ENCODE results near the gene MCEMP1.

DNA sequence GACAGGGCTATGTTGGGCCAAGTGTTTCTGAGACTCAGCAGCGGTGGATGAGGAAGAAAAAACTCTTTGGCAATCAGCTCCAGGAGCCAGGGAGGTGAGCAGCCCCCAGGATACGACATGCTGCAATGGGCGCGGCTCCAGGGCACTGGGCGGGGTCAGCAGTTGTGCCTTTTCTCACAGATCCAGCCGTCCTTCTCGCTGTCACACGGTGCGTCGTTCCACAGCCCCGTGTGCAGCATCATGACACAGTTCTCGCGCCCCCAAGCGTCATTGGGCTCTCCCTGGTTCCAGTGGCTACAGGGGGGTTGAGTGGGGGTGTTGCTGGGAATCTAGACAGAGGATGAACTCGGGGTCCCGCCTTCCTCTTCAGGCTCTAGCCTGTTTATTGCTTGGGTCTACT is 52.3 kb downstream of the MCEMP1 start:
- no peak for TF ChIP-seq POLR2AphosphoS5 (IDR thresholded peaks at IDR 0.05; ENCODE audit: low read depth, low read length)
- no peak for TF ChIP-seq CTCF (IDR thresholded peaks at IDR 0.05)
- TF ChIP-seq SIN3A (IDR thresholded peaks at IDR 0.05; ENCODE audit: borderline replicate concordance, insufficient read depth, low read depth, low read length): no peak
- no peak for TF ChIP-seq TCF7L2 (IDR thresholded peaks at IDR 0.05; ENCODE audit: low read depth, low read length)
